Fibroblast of mammary gland (primary cell): ENCODE measurements around the gene ASB17.
"Not testable (repeated sequence)": the region's sequence is repeated elsewhere in the genome, so short reads cannot be mapped to it uniquely, and the experiment has no call there.

Experiments
- DNase-seq: peaks from one replicate; pipeline ENCODE4 v3.0.0-alpha.2; 2010; ENCODE audit warnings: low read depth
- H3K4me3 ChIP-seq: 2 replicates; pipeline ENCODE4 v1.5.1; 2011; ENCODE audit warnings: low read depth, mild to moderate bottlenecking, low read length, moderate library complexity; ENCODE audit not compliant: control insufficient read depth
- CTCF ChIP-seq: conservative IDR thresholded peaks from 2 replicates; pipeline ENCODE4 v1.5.1; 2011; ENCODE audit warnings: low read depth, low read length, inconsistent platforms; ENCODE audit not compliant: control insufficient read depth, insufficient read depth

The ASB17 gene

GRCh38 chr1:75954586-75954985 is 22.4 kb upstream of the ASB17 start:
- TF ChIP-seq CTCF: no peak
- no peak overlapping the region for H3K4me3 ChIP-seq
- DNase-seq: peak; percentile 11

- TF ChIP-seq CTCF: no peak
- no peak for DNase-seq
- no peak overlapping the region for H3K4me3 ChIP-seq
Observed at GRCh38 chr1:75953461-75953860, 21.3 kb upstream of the ASB17 start.

- TF ChIP-seq CTCF: no peak
- H3K4me3 ChIP-seq: no peak overlapping the region
- DNase-seq: no peak
Observed at GRCh38 chr1:75952016-75952415, 19.8 kb upstream of the ASB17 start.

- no peak for TF ChIP-seq CTCF
- H3K4me3 ChIP-seq: no peak overlapping the region
- no peak for DNase-seq
Observed at GRCh38 chr1:75950176-75950575, 18.0 kb upstream of the ASB17 start.

GRCh38 chr1:75943037-75943436 is 10.8 kb upstream of the ASB17 start:
- not testable (repeated sequence) for DNase-seq, H3K4me3 ChIP-seq

GRCh38 chr1:75937034-75937433 is 4.8 kb upstream of the ASB17 start:
- peak; percentile 49 for DNase-seq
- no peak overlapping the region for H3K4me3 ChIP-seq
- TF ChIP-seq CTCF: no peak

GRCh38 chr1:75922698-75923097 is 9.5 kb downstream of the ASB17 start:
- no peak for DNase-seq
- no peak for TF ChIP-seq CTCF
- H3K4me3 ChIP-seq: no peak overlapping the region
